Measurements from ENCODE around the gene MT1F. TPM values are rescaled to one million over a fixed set of nuclear protein-coding genes. Genes with fewer than 3 reads are reported as not detected.

Gene MT1F
- total RNA-seq, 2 donors from 2014 or later: 3.4 TPM; not detected in 1

DNA sequence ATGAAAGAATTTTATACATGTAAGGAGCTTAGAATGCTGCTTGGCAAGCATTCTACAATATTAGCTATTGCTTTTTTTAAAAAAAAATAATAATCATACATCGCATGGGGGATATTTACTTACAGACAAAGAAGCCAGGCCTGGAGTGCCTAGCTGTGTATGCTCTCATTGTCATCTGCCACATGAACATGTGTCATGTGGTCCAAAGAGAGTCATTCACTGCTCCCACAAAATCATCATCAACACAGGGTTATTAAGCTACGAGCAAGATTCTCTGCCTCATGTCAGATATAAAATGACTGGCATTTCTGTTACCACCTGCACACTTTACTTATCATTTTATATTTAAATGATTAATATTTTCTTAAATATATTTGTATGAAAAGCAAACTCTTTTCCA is 34.1 kb upstream of the MT1F start:
- peaks cover 80% of the 10 kb centered on the region for H3K27me3 Mint-ChIP-seq (ENCODE audit: insufficient read depth)
- no peak overlapping the region for H3K4me3 Mint-ChIP-seq
- H3K36me3 Mint-ChIP-seq (ENCODE audit: low read depth): no peaks in the 10 kb centered on the region
- H3K27ac ChIP-seq (ENCODE audit: low read depth, low read length): no peak overlapping the region
- WGBS, 2 experiments (ENCODE audit: insufficient coverage in 1 of 2, insufficient read length in 1 of 2): 95 to 100% methylated on average over 2 of the region's 2 CpGs
- no peak for DNase-seq
- H3K4me1 Mint-ChIP-seq: peaks cover 25% of the 10 kb centered on the region
- TF ChIP-seq, protein P1, sequence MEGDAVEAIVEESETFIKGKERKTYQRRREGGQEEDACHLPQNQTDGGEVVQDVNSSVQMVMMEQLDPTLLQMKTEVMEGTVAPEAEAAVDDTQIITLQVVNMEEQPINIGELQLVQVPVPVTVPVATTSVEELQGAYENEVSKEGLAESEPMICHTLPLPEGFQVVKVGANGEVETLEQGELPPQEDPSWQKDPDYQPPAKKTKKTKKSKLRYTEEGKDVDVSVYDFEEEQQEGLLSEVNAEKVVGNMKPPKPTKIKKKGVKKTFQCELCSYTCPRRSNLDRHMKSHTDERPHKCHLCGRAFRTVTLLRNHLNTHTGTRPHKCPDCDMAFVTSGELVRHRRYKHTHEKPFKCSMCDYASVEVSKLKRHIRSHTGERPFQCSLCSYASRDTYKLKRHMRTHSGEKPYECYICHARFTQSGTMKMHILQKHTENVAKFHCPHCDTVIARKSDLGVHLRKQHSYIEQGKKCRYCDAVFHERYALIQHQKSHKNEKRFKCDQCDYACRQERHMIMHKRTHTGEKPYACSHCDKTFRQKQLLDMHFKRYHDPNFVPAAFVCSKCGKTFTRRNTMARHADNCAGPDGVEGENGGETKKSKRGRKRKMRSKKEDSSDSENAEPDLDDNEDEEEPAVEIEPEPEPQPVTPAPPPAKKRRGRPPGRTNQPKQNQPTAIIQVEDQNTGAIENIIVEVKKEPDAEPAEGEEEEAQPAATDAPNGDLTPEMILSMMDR (conservative IDR thresholded peaks at IDR 0.05): no peak
- no peaks in the 10 kb centered on the region for H3K9me3 Mint-ChIP-seq
- no peaks in the 10 kb centered on the region for H3K4me1 ChIP-seq (ENCODE audit: control insufficient read depth, insufficient read depth, low read length)
- H3K36me3 ChIP-seq (ENCODE audit: control insufficient read depth, insufficient read depth, low read length): no peaks in the 10 kb centered on the region
- peaks cover 6% of the 10 kb centered on the region for H3K9me3 ChIP-seq (ENCODE audit: control insufficient read depth, low read length)
- no peak overlapping the region for H3K4me3 ChIP-seq (ENCODE audit: low read length)
- H3K27ac Mint-ChIP-seq: no peak overlapping the region
- peaks cover 59% of the 10 kb centered on the region for H3K27me3 ChIP-seq (ENCODE audit: control insufficient read depth, insufficient read depth, low read length, poor library complexity, severe bottlenecking)
- H3K9ac ChIP-seq (ENCODE audit: extremely low read depth, low read length, poor library complexity, severe bottlenecking): no peak overlapping the region

DNA sequence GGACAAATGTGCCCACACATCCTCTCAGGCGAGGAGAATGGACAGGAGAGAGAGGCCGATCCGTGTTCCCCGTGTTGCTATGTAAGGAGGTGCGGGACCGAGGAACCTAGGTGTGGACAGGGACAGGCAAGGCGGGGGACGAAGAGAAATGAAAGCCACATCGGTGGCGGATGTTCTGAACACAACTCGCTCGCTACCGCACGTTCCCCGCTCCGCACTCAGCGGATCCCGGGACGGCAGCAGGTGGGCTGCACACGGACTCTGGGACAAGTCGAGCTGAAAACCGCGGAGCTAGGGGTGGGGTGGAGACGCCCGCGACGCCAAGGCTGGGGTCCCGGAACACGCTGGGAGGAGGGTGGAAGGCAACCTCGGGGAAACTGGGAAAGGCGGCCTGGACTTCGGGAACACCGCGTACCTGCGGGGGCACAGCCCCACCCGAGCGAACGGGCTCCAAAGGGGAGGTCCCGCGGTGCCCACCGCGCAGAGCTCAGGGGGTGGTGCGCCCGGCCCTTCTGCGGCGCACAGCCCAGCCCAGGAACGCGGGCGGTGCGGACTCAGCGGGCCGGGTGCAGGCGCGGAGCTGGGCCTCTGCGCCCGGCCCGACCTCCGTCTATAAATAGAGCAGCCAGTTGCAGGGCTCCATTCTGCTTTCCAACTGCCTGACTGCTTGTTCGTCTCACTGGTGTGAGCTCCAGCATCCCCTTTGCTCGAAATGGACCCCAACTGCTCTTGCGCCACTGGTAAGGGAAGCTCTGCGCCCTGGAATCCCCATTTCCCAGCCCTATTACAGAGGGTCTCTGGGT is 32.4 kb upstream of the MT1F start, which contains the start of gene MT1E:
Gene MT1E (plus strand): TSS at position 642 of the 803 bp plus-strand sequence. CDS start 71 bp downstream, at position 713.
- H3K4me3 Mint-ChIP-seq: peak within 1 kb of the TSS; percentile 65
- Histone ChIP-seq H3K9me3 (ENCODE audit: control insufficient read depth, low read length) (peaks cover 6% of the 10 kb centered on the region), H3K36me3 (ENCODE audit: control insufficient read depth, insufficient read depth, low read length) (no peaks in the 10 kb centered on the region), H3K4me3 (ENCODE audit: low read length) (peak within 1 kb of the TSS; percentile 69), H3K27ac (ENCODE audit: low read depth, low read length) (no peak within 1 kb of the TSS), H3K9ac (ENCODE audit: extremely low read depth, low read length, poor library complexity, severe bottlenecking) (no peak within 1 kb of the TSS), H3K4me1 (ENCODE audit: control insufficient read depth, insufficient read depth, low read length) (no peaks in the 10 kb centered on the region), H3K27me3 (ENCODE audit: control insufficient read depth, insufficient read depth, low read length, poor library complexity, severe bottlenecking) (peaks cover 62% of the 10 kb centered on the region)
- no peaks in the 10 kb centered on the region for H3K36me3 Mint-ChIP-seq (ENCODE audit: low read depth)
- H3K27me3 Mint-ChIP-seq (ENCODE audit: insufficient read depth): peaks cover 80% of the 10 kb centered on the region
- DNase-seq: peak; percentile 78
- no peaks in the 10 kb centered on the region for H3K9me3 Mint-ChIP-seq
- TF ChIP-seq, protein P1 (conservative IDR thresholded peaks at IDR 0.05): no peak
- 10 to 14% methylated on average over 25 to 62 of the region's 62 CpGs for WGBS, 2 experiments (ENCODE audit: insufficient coverage in 1 of 2, insufficient read length in 1 of 2)
- peaks cover 25% of the 10 kb centered on the region for H3K4me1 Mint-ChIP-seq
- H3K27ac Mint-ChIP-seq: no peak within 1 kb of the TSS

DNA sequence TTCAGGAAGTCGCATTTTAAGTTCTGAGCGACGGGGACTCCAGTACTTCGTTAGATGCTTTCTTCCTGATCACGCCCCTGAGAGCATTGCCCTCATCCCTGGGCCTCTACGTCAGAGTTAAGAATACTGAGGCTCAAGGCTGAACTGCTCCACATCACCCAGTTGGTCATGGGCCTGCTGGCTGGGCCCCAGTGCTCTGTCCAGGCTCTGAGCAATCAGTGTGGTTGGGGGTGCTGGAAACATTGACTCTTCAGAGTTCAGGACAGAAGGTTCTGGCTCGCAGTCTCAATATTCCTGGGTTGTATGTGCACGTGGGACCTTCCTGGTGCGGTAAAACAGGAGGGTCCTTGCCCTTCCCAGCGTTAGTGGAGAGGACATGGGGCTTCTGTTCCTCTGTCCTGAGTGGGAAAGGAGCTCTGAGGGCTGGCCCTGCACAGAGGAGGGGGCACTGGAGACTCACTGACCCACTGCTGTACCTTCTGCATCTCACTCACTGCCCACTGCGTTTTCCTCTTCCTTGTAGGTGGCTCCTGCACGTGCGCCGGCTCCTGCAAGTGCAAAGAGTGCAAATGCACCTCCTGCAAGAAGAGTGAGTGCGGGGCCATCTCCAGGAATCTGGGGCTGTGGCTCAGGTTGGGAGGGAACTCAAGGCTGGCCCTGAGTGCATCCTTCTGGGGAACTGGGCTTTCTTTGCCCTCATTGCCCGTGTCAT is 31.7 kb upstream of the MT1F start:
- H3K36me3 ChIP-seq (ENCODE audit: control insufficient read depth, insufficient read depth, low read length): no peaks in the 10 kb centered on the region
- Mint-ChIP-seq H3K9me3 (no peaks in the 10 kb centered on the region), H3K36me3 (ENCODE audit: low read depth) (no peaks in the 10 kb centered on the region), H3K4me1 (peaks cover 22% of the 10 kb centered on the region), H3K27me3 (ENCODE audit: insufficient read depth) (peaks cover 83% of the 10 kb centered on the region), H3K4me3 (peak overlapping the region; percentile 65), H3K27ac (no peak overlapping the region)
- DNase-seq: peak; percentile 71
- H3K9ac ChIP-seq (ENCODE audit: extremely low read depth, low read length, poor library complexity, severe bottlenecking): no peak overlapping the region
- peaks cover 6% of the 10 kb centered on the region for H3K9me3 ChIP-seq (ENCODE audit: control insufficient read depth, low read length)
- no peaks in the 10 kb centered on the region for H3K4me1 ChIP-seq (ENCODE audit: control insufficient read depth, insufficient read depth, low read length)
- WGBS, 2 experiments (ENCODE audit: insufficient coverage in 1 of 2, insufficient read length in 1 of 2): 46 to 47% methylated on average over 10 to 16 of the region's 16 CpGs
- H3K27ac ChIP-seq (ENCODE audit: low read depth, low read length): no peak overlapping the region
- TF ChIP-seq, protein P1 (conservative IDR thresholded peaks at IDR 0.05): no peak
- no peak overlapping the region for H3K4me3 ChIP-seq (ENCODE audit: low read length)
- peaks cover 67% of the 10 kb centered on the region for H3K27me3 ChIP-seq (ENCODE audit: control insufficient read depth, insufficient read depth, low read length, poor library complexity, severe bottlenecking)

All from endodermal cell (in vitro differentiated cells).